ENCODE data around the gene PPM1D.

Gene PPM1D

GRCh38 chr17:60664022-60664421 lies 64.0 kb downstream of the PPM1D start:
- H3K36me3 ChIP-seq (ENCODE audit: control insufficient read depth in 2 of 2, insufficient read depth in 1 of 2, low read length in 2 of 2): peaks cover 12 to 49% of the 10 kb centered on the region in 2 experiments
- H3K27ac ChIP-seq (ENCODE audit: extremely low read depth, low read depth, low read length): no peak overlapping the region
- TF ChIP-seq ZBTB48 (tag by site-specific recombination; IDR thresholded peaks at IDR 0.05) (no peak), KLF8 (tag by site-specific recombination; IDR thresholded peaks at IDR 0.05) (no peak), ZNF416 (tag by site-specific recombination; IDR thresholded peaks at IDR 0.05) (no peak), GLI4 (tag by site-specific recombination; IDR thresholded peaks at IDR 0.05) (no peak), ZNF248 (tag by site-specific recombination; IDR thresholded peaks at IDR 0.05) (no peak), AEBP2 (tag by site-specific recombination; IDR thresholded peaks at IDR 0.05; ENCODE audit: borderline replicate concordance) (no peak), INSM2 (tag by site-specific recombination; IDR thresholded peaks at IDR 0.05) (no peak), ZSCAN18 (tag by site-specific recombination; IDR thresholded peaks at IDR 0.05) (no peak), ZBTB11 (tag by site-specific recombination; conservative IDR thresholded peaks at IDR 0.05; ENCODE audit: low read depth) (no peak), BCL11A (tag by site-specific recombination; IDR thresholded peaks at IDR 0.05; ENCODE audit: low read depth) (no peak), ZNF704 (tag by site-specific recombination; IDR thresholded peaks at IDR 0.05) (no peak), KLF7 (tag by site-specific recombination; IDR thresholded peaks at IDR 0.05; ENCODE audit: borderline replicate concordance) (no peak)
- no peaks in the 10 kb centered on the region for H3K4me1 ChIP-seq (ENCODE audit: control insufficient read depth, insufficient read depth, low read length)
- ChIA-PET CTCF (no interaction called here), POLR2A (no interaction called here)
- no peaks in the 10 kb centered on the region for H3K9me3 ChIP-seq (ENCODE audit: control insufficient read depth, insufficient read depth, low read depth, low read length)
- H3K4me3 ChIP-seq (ENCODE audit: low read depth, low read length): no peak overlapping the region

- H3K4me3 ChIP-seq (ENCODE audit: low read depth, low read length): no peak overlapping the region
- POLR2A ChIA-PET: no interaction called here
- H3K9me3 ChIP-seq (ENCODE audit: control insufficient read depth, insufficient read depth, low read depth, low read length): no peaks in the 10 kb centered on the region
- CTCF ChIA-PET: interaction anchor here (1.1 kb wide), 1 partner anchor 26 kb away, joined by 3 read pairs; no protein-coding TSS in a partner anchor
- H3K36me3 ChIP-seq (ENCODE audit: control insufficient read depth in 2 of 2, insufficient read depth in 1 of 2, low read length in 2 of 2): peaks cover 8 to 42% of the 10 kb centered on the region in 2 experiments; a peak in 2 of 3 replicates
- no peak overlapping the region for H3K27ac ChIP-seq (ENCODE audit: extremely low read depth, low read depth, low read length)
- no peaks in the 10 kb centered on the region for H3K4me1 ChIP-seq (ENCODE audit: control insufficient read depth, insufficient read depth, low read length)
- TF ChIP-seq KLF9 (tag by site-specific recombination; IDR thresholded peaks at IDR 0.05; ENCODE audit: low read depth): no peak
- no peak for TF ChIP-seq REST (tag by site-specific recombination; IDR thresholded peaks at IDR 0.05)
- TF ChIP-seq ZBTB10 (tag by site-specific recombination; IDR thresholded peaks at IDR 0.05): no peak
- TF ChIP-seq SP2 (tag by site-specific recombination; IDR thresholded peaks at IDR 0.05): no peak
- no peak for TF ChIP-seq ZNF37A (tag by site-specific recombination; IDR thresholded peaks at IDR 0.05)
- no peak for TF ChIP-seq ZNF138 (tag by site-specific recombination; IDR thresholded peaks at IDR 0.05; ENCODE audit: borderline replicate concordance)
- TF ChIP-seq GLIS2 (tag by site-specific recombination; IDR thresholded peaks at IDR 0.05): no peak
- no peak for TF ChIP-seq ZNF416 (tag by site-specific recombination; IDR thresholded peaks at IDR 0.05)
Observed at GRCh38 chr17:60665602-60666001, 65.6 kb downstream of the PPM1D start.

Data from HEK293 (cell line).